K562 (cell line): Measurements from ENCODE around the gene TPD52L1. TPM values are rescaled to one million over a fixed set of nuclear protein-coding genes. Genes with fewer than 3 reads are reported as not detected.

ENCODE experiments used
- ELF2 ChIP-seq: fragments of 250-450 bp; sonication (Bioruptor Pico); IDR thresholded peaks from 2 replicates; pipeline ENCODE4 v1.5.0; 2021; ENCODE audit warnings: mild to moderate bottlenecking
- polyA plus RNA-seq, 8 experiments: library from polyadenylated mRNA; depleted of rRNA in 4 of 8; stranded (reverse) in 5 of 8; unstranded in 3 of 8; fragments of >200 nt; fragmentation: Nextera tagmentation in 2 of 8; fragmentation: Illumina TruSeq in 1 of 8; extraction: Ambion mirVana in 2 of 8; extraction: Trizol in 1 of 8; gene quantifications; 2 replicates each; pipeline versions ENCODE4 v1.2.1 to v1.2.3, GENCODE V29; 2011 to 2014; ENCODE audit warnings: inconsistent platforms in 1 of 8, missing spikeins in 1 of 8
- total RNA-seq, 7 experiments: library from RNA; depleted of rRNA in 6 of 7; stranded (reverse); fragments of >200 nt in 6 of 7; fragmentation: Illumina TruSeq in 2 of 7; extraction: Trizol in 2 of 7; gene quantifications; 2 replicates each; pipeline versions ENCODE4 v1.2.1 to v1.2.3, GENCODE V29; 2011 to 2021; ENCODE audit warnings: low replicate concordance in 1 of 7
- TF ChIP-seq, protein P1 (sequence below), 2 experiments: fragments of 450-650 bp; formaldehyde crosslinking in 1 of 2; IDR thresholded peaks; 2 replicates each; pipeline versions ENCODE4 v1.4.0 to v1.6.1; 2014 to 2020; ENCODE audit warnings: mild to moderate bottlenecking in 2 of 2, borderline replicate concordance in 1 of 2, low read depth in 1 of 2

The TPD52L1 gene
- total and polyA plus RNA-seq, 9 of the 15 experiments (the other 6 are each of a cell fraction or from before 2014, with no cell fraction given): 12.9 to 149 (median 75.7) TPM

DNA sequence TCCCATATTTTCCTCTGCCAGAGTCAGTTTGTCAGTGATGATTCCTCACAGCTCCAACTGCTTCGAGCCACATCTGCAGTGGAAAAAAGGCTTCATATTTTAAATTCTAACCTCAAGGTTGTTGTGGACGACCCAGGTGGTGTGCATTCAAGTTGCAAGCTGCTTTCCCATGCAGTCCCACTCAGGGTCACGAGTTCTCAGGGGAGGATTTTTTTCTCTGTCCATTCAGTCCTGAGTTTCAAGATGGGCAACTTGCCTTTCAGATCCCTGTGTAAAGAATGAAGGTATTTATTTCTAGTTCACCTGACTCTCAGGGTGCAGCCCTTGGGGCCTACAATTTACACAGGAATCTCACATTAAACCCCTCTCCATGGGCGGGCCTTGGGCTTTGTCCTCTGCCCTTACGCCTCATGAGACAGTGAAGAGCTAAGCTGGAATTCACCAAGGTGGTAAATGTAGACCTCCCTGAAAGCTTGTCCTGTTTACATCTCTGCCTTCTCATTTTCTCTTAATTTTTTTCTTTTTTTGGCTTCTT is 65.9 kb downstream of the TPD52L1 start (continued):
- TF ChIP-seq, protein P1, sequence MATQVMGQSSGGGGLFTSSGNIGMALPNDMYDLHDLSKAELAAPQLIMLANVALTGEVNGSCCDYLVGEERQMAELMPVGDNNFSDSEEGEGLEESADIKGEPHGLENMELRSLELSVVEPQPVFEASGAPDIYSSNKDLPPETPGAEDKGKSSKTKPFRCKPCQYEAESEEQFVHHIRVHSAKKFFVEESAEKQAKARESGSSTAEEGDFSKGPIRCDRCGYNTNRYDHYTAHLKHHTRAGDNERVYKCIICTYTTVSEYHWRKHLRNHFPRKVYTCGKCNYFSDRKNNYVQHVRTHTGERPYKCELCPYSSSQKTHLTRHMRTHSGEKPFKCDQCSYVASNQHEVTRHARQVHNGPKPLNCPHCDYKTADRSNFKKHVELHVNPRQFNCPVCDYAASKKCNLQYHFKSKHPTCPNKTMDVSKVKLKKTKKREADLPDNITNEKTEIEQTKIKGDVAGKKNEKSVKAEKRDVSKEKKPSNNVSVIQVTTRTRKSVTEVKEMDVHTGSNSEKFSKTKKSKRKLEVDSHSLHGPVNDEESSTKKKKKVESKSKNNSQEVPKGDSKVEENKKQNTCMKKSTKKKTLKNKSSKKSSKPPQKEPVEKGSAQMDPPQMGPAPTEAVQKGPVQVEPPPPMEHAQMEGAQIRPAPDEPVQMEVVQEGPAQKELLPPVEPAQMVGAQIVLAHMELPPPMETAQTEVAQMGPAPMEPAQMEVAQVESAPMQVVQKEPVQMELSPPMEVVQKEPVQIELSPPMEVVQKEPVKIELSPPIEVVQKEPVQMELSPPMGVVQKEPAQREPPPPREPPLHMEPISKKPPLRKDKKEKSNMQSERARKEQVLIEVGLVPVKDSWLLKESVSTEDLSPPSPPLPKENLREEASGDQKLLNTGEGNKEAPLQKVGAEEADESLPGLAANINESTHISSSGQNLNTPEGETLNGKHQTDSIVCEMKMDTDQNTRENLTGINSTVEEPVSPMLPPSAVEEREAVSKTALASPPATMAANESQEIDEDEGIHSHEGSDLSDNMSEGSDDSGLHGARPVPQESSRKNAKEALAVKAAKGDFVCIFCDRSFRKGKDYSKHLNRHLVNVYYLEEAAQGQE (IDR thresholded peaks at IDR 0.05; ENCODE audit: borderline replicate concordance): no peak
- TF ChIP-seq, protein P1 (CRISPR knock-in tag; IDR thresholded peaks at IDR 0.05; ENCODE audit: low read depth): no peak
- TF ChIP-seq ELF2: no peak
- TF ChIP-seq, all 486 proteins: peak for 0
